ENCODE measurements around the gene ZNF235. TPM values are rescaled to one million over a fixed set of nuclear protein-coding genes. Genes with fewer than 3 reads are reported as not detected.
A peak's percentile ranks its signal among the peaks of the same experiment; 100 is the strongest.

ZNF235 gene
- total RNA-seq, 1 donor from 2014 or later: 9.5 TPM

DNA sequence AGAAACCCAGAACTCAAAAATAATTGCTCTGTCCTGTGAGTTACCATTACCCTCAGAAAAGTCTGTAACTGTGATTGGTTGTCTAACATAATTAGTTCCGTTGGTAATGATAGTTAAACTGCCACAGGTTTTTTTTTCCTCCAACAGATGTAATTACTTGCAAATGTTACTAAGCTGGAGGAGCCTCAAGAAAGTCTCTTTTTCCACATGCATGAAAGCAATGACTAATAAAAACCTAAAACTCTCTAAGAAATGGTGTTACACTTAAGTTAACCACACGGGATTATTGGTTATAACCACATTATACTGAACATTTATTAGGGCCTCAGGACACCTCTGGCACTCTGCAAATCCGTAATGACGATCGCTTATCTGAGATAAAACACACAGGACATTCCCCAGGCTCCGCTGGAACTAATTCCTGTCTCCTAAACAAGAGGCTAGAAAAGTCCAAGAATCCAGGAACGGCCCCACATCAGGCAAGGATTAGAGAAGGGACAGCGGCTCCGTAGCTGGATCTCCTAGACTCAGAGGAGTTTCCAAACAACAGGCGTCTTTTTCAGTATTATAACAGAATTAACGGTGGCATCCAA lies 753 bp downstream of the ZNF235 start:
- Mint-ChIP-seq H3K9me3 (peaks cover 9% of the 10 kb centered on the region), H3K36me3 (ENCODE audit: low read depth) (peaks cover 10% of the 10 kb centered on the region), H3K27ac (ENCODE audit: unreplicated experiment) (peak overlapping the region; percentile 54), H3K27me3 (ENCODE audit: low read depth) (no peaks in the 10 kb centered on the region), H3K4me3 (peak overlapping the region; percentile 96), H3K4me1 (peaks cover 16% of the 10 kb centered on the region)
- TF ChIP-seq, protein P1, sequence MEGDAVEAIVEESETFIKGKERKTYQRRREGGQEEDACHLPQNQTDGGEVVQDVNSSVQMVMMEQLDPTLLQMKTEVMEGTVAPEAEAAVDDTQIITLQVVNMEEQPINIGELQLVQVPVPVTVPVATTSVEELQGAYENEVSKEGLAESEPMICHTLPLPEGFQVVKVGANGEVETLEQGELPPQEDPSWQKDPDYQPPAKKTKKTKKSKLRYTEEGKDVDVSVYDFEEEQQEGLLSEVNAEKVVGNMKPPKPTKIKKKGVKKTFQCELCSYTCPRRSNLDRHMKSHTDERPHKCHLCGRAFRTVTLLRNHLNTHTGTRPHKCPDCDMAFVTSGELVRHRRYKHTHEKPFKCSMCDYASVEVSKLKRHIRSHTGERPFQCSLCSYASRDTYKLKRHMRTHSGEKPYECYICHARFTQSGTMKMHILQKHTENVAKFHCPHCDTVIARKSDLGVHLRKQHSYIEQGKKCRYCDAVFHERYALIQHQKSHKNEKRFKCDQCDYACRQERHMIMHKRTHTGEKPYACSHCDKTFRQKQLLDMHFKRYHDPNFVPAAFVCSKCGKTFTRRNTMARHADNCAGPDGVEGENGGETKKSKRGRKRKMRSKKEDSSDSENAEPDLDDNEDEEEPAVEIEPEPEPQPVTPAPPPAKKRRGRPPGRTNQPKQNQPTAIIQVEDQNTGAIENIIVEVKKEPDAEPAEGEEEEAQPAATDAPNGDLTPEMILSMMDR (conservative IDR thresholded peaks at IDR 0.05): no peak
- no peak for DNase-seq (ENCODE audit: low read depth, low spot score)

DNA sequence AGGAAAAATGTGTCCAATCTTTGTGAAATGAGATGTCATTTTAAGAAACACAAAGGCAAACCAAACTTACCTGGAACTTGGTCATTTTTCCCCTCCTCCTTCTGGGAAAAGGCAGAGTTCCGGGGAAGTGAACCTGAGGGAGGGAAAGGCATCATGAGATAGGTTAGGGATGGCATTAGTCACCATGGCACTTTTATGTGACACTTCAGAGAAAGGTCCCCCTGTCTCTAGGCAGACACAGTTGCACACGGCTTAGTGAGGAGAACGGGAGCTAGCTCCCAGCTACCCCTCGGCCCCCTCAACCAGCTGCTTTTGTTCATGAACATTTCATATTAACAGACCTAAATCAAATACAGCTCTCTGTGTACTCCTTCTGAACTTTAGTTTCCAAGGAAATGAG lies 1.5 kb downstream of the ZNF235 start:
- TF ChIP-seq, protein P1 (conservative IDR thresholded peaks at IDR 0.05): no peak
- peaks cover 4% of the 10 kb centered on the region for H3K9me3 Mint-ChIP-seq

DNA sequence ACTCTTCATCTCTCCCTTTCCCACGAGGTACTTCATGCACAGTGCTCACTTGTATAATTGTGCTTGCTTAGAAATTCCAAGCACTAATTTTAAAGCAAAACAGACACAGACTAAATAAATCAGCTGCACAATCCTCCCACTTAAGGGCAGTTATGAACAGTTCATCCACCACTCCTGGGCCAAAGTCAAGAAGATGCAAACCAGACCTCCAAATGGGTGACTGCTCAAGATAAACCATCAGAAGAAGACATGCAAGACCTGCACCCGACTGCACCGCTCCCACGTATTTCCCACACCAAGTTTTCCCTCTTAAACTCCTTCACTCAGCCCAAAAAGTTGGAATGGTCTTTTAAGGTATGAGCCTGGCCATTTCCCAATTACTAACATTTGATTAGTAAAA lies 19.9 kb downstream of the ZNF235 start:
- TF ChIP-seq, protein P1 (conservative IDR thresholded peaks at IDR 0.05): no peak
- Mint-ChIP-seq H3K9me3 (peaks cover 25% of the 10 kb centered on the region), H3K36me3 (ENCODE audit: low read depth) (peaks cover 71% of the 10 kb centered on the region)

More for the DNA sequence above, 1.5 kb downstream of the ZNF235 start:
- no peak for DNase-seq (ENCODE audit: low read depth, low spot score)
- peaks cover 10% of the 10 kb centered on the region for H3K36me3 Mint-ChIP-seq (ENCODE audit: low read depth)
- peaks cover 16% of the 10 kb centered on the region for H3K4me1 Mint-ChIP-seq
- H3K27ac Mint-ChIP-seq (ENCODE audit: unreplicated experiment): no peak overlapping the region
- peak overlapping the region; percentile 96 for H3K4me3 Mint-ChIP-seq
- no peaks in the 10 kb centered on the region for H3K27me3 Mint-ChIP-seq (ENCODE audit: low read depth)

DNA sequence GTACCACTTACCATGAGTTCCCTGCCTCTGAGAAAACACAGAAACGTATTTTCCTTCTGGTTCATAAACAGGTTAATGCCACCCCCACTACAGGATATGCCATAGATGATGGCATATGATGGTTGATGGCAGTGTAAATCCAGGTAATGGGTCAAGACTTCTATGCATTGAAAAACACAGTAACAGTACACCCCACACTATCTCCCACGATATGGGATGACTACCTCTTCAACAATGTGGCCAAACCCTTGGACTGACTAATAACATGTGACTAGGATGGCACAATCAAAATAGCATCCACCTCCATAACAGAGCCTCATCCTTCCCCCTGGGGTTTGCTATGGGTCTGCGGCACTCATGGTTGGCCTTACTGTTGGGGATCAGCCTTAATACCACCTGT lies 22.0 kb downstream of the ZNF235 start:
- no peak for DNase-seq (ENCODE audit: low read depth, low spot score)
- Mint-ChIP-seq H3K27ac (ENCODE audit: unreplicated experiment) (no peak overlapping the region), H3K27me3 (ENCODE audit: low read depth) (no peaks in the 10 kb centered on the region), H3K36me3 (ENCODE audit: low read depth) (peaks cover 60% of the 10 kb centered on the region), H3K9me3 (peaks cover 24% of the 10 kb centered on the region), H3K4me3 (no peak overlapping the region), H3K4me1 (no peaks in the 10 kb centered on the region)
- TF ChIP-seq, protein P1 (conservative IDR thresholded peaks at IDR 0.05): no peak

More for the DNA sequence above, 19.9 kb downstream of the ZNF235 start:
- H3K4me3 Mint-ChIP-seq: no peak overlapping the region
- H3K27me3 Mint-ChIP-seq (ENCODE audit: low read depth): no peaks in the 10 kb centered on the region
- DNase-seq (ENCODE audit: low read depth, low spot score): no peak
- no peak overlapping the region for H3K27ac Mint-ChIP-seq (ENCODE audit: unreplicated experiment)
- no peaks in the 10 kb centered on the region for H3K4me1 Mint-ChIP-seq

DNA sequence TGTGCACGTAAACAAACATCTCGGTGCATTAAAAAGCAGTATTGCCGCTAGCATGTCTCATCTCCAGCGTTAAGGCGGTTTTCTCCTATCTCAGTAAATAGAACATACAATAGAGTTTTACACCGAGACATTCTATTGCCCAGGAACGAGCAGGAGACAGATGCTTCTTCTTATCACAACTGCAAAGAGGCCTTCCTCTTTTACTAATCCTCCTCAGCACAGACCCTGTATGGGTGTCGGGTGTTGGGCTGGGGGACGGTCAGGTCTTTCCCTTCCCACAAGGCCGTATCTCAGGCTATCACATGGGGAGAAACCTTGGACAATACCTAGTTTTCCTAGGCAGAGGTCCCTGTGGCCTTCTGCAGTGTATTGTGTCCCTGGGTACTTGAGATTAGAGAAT lies 23.9 kb downstream of the ZNF235 start:
- no peak overlapping the region for H3K4me3 Mint-ChIP-seq
- peaks cover 52% of the 10 kb centered on the region for H3K36me3 Mint-ChIP-seq (ENCODE audit: low read depth)
- peaks cover 22% of the 10 kb centered on the region for H3K9me3 Mint-ChIP-seq
- no peaks in the 10 kb centered on the region for H3K27me3 Mint-ChIP-seq (ENCODE audit: low read depth)
- DNase-seq (ENCODE audit: low read depth, low spot score): no peak
- H3K27ac Mint-ChIP-seq (ENCODE audit: unreplicated experiment): no peak overlapping the region
- H3K4me1 Mint-ChIP-seq: no peaks in the 10 kb centered on the region
- TF ChIP-seq, protein P1 (conservative IDR thresholded peaks at IDR 0.05): no peak

Data from neural crest cell (in vitro differentiated cells).